Uterus (tissue), 2 donors: ENCODE measurements around the gene SENP8.

Source experiments
- POLR2A ChIP-seq, 2 donors: fragments of 450-650 bp; IDR thresholded peaks; one replicate each; pipeline ENCODE4 v1.6.1; 2016; ENCODE audit warnings: antibody characterized with exemption in 2 of 2, mild to moderate bottlenecking in 1 of 2, moderate library complexity in 1 of 2
- TF ChIP-seq, protein P1 (sequence below), 4 experiments: fragments of 200-600 bp in 2 of 4; fragments of 450-650 bp in 2 of 4; sonication (generic) in 2 of 4; IDR thresholded peaks; one replicate each; pipeline ENCODE4 v1.5.1; 2016 to 2019; ENCODE audit warnings: antibody characterized with exemption in 4 of 4, mild to moderate bottlenecking in 2 of 4, moderate library complexity in 1 of 4

- TF ChIP-seq, protein P1, sequence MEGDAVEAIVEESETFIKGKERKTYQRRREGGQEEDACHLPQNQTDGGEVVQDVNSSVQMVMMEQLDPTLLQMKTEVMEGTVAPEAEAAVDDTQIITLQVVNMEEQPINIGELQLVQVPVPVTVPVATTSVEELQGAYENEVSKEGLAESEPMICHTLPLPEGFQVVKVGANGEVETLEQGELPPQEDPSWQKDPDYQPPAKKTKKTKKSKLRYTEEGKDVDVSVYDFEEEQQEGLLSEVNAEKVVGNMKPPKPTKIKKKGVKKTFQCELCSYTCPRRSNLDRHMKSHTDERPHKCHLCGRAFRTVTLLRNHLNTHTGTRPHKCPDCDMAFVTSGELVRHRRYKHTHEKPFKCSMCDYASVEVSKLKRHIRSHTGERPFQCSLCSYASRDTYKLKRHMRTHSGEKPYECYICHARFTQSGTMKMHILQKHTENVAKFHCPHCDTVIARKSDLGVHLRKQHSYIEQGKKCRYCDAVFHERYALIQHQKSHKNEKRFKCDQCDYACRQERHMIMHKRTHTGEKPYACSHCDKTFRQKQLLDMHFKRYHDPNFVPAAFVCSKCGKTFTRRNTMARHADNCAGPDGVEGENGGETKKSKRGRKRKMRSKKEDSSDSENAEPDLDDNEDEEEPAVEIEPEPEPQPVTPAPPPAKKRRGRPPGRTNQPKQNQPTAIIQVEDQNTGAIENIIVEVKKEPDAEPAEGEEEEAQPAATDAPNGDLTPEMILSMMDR (IDR thresholded peaks at IDR 0.05), result no peak
- no peak for TF ChIP-seq POLR2A (IDR thresholded peaks at IDR 0.05)
Measured at GRCh38 chr15:72078887-72079286, 39.3 kb upstream of the SENP8 start.
